ENCODE data around the gene ARIH1.

- no peak for TF ChIP-seq POLR2A (IDR thresholded peaks at IDR 0.05)
- TF ChIP-seq, protein P1, sequence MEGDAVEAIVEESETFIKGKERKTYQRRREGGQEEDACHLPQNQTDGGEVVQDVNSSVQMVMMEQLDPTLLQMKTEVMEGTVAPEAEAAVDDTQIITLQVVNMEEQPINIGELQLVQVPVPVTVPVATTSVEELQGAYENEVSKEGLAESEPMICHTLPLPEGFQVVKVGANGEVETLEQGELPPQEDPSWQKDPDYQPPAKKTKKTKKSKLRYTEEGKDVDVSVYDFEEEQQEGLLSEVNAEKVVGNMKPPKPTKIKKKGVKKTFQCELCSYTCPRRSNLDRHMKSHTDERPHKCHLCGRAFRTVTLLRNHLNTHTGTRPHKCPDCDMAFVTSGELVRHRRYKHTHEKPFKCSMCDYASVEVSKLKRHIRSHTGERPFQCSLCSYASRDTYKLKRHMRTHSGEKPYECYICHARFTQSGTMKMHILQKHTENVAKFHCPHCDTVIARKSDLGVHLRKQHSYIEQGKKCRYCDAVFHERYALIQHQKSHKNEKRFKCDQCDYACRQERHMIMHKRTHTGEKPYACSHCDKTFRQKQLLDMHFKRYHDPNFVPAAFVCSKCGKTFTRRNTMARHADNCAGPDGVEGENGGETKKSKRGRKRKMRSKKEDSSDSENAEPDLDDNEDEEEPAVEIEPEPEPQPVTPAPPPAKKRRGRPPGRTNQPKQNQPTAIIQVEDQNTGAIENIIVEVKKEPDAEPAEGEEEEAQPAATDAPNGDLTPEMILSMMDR (IDR thresholded peaks at IDR 0.05 in 8 of 11, conservative IDR thresholded peaks at IDR 0.05 in 3 of 11), result no peak
- TF ChIP-seq POLR2AphosphoS5 (IDR thresholded peaks at IDR 0.05), result no peak
Observed at GRCh38 chr15:72475674-72476073, 1.5 kb downstream of the ARIH1 start.

All from spleen (tissue), 7 donors.